Activated CD8-positive, alpha-beta memory T cell treated with anti-CD3 and anti-CD28 coated beads for 4 hours (primary cell): ENCODE measurements around the gene QPCTL.
"Not testable (repeated sequence)": the region's sequence is repeated elsewhere in the genome, so short reads cannot be mapped to it uniquely, and the experiment has no call there.

Experiments used
- DNase-seq, 2 donors: peaks; one replicate each; pipeline ENCODE4 v3.0.0-alpha.2; 2020; ENCODE audit warnings: low read depth in 2 of 2

QPCTL gene

GRCh38 chr19:45676851-45677263, 15.6 kb upstream of the QPCTL start:
- peak; percentile 53 to 76 for DNase-seq

- DNase-seq = peak; percentile 67
Observed at GRCh38 chr19:45677351-45678230, 14.9 kb upstream of the QPCTL start.

DNA sequence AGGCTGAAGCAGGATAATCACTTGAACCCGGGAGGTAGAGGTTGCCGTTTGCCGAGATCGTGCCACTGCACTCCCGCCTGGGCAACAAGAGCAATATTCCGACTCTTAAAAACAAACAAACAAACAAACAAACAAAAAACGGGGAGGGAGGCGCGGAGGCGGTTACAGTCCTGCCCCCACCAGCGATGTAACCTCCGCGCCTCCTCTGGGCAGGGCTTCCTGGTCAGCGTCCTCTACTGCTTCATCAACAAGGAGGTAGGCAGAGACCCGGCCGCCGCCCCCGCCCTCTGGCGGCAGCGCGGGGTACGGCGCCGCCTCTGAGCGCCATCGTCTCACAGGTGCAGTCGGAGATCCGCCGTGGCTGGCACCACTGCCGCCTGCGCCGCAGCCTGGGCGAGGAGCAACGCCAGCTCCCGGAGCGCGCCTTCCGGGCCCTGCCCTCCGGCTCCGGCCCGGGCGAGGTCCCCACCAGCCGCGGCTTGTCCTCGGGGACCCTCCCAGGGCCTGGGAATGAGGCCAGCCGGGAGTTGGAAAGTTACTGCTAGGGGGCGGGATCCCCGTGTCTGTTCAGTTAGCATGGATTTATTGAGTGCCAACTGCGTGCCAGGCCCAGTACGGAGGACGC, 11.0 kb upstream of the QPCTL start:
- peak; percentile 56 to 71 for DNase-seq

DNA sequence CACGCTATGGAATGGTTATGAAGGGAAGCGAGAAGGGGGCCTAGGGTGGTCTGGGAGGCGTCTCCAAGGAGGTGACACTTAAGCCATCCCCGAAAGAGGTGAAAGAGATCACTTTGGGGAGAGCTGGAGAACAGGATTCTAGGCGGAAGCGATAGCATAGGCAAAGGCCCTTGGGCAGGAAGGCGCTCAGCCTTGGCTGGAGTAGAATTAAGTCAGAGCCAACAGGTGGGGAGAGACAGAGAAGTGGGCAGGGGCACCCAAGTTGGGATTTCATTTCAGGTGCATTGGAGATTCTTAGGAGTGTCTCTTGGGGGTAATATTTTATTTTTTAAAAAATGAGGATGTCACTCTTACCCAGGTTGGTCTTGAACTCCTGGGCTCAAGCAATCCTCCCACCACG, 10.3 kb upstream of the QPCTL start:
- DNase-seq = no peak

DNA sequence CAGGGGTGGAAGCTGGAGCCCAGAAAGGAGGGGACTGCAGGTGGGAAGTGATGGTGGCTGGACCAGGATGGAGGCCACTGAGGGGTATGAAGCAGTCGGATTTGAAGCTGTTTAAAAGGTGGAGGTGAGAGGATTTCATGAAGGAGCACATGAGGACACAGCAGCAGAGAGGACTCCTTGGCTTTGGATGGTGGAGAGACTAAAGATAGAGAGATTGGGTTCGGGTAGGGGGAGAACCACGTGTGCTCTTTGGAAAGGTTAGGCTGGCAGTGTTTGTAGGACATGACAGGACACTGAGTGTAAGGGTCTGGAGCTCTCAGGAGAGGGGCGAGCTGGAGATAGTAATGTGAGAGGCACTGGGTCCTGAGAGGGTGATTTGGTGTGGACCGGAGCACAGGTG, 9.6 kb upstream of the QPCTL start:
- DNase-seq = no peak

- not testable (repeated sequence) for DNase-seq
Observed at GRCh38 chr19:45685045-45685444, 7.4 kb upstream of the QPCTL start.

GRCh38 chr19:45687599-45687998, 4.9 kb upstream of the QPCTL start:
- no peak for DNase-seq

- DNase-seq = peak; percentile 85 to 89
Observed at GRCh38 chr19:45691516-45692186, 815 bp upstream of the QPCTL start, which contains the start of gene SNRPD2. SNRPD2 (minus strand) TSS chr19:45691953; CDS start chr19:45691888, 65 bp downstream.

DNA sequence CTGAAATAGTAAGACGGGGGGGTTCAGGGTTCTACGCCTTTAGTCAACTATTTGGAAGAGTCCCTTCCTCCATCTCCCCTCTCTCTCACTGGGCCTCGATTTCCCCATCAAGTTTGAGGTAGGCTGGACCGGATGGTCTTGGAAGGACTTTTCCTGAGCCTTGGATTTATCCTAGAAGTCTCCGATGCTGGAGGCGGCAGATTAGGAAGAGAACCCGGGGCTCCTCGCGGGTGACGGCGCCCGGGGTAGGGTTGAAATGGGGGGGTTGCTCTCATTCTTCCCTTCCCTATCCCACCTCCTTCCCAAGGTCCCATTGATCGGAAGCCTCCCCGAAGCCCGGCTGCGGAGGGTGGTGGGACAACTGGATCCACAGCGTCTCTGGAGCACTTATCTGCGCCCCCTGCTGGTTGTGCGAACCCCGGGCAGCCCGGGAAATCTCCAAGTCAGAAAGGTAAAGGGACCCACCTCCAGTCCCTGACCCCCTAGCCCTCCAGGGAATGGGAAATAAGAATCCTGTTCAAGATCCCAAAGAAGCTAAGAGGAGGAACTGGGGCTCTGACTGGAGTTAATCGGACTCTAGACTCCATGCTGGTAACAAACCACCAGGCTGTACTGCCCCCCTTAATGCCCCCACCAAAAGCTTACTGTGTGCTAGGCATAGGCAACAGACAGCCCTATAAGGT, 781 bp downstream of the QPCTL start:
- DNase-seq = peak; percentile 50 to 57

DNA sequence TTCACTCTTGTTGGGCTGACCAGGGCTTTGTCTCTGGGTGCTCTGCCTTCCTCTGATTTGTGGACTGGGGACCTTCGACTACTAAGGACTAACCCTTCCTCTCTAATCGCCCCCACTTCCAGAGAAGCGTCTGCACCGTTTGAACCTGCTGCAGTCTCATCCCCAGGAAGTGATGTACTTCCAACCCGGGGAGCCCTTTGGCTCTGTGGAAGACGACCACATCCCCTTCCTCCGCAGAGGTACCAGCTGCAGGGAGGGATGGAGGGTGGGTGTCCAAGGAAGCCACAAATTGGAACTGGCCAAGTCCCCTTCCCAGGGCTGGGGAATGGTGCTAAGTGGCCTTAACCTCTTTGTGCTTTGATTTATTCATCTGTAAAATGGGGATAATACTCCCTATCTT, 9.2 kb downstream of the QPCTL start:
- DNase-seq = no peak

- DNase-seq = no peak
Observed at GRCh38 chr19:45705115-45705514, 12.6 kb downstream of the QPCTL start.

DNA sequence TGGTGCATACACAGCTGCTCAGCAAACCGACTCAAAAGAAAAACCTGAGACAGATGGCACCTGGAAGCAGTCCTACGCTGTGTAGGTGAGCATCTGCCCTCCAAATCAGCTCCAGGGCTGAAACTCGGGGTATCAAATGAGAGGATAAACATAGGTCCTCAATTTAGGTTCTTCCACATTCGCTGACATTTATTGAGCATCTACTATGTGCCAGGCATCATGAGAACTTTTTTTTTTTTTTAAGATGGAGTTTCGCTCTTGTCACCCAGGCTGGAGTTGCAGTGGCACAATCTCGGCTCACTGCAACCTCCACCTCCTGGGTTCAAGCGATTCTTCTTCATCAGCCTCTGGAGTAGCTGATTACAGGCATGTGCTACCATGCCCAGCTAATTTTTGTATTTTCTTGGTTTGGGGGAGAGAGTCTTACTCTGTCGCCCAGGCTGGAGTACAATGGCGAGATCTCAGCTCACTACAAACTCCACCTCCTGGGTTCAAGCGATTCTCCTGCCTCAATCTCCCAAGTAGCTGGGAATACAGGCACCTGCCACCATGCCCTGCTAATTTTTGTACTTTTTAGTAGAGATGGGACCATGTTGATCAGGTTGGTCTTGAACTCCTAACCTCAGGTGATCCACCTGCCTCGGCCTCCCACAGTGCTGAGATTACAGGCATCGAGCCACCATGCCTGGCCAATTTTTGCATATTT, 13.4 kb downstream of the QPCTL start:
- DNase-seq = no peak

- no peak for DNase-seq
Observed at GRCh38 chr19:45710356-45711130, 18.1 kb downstream of the QPCTL start.

DNA sequence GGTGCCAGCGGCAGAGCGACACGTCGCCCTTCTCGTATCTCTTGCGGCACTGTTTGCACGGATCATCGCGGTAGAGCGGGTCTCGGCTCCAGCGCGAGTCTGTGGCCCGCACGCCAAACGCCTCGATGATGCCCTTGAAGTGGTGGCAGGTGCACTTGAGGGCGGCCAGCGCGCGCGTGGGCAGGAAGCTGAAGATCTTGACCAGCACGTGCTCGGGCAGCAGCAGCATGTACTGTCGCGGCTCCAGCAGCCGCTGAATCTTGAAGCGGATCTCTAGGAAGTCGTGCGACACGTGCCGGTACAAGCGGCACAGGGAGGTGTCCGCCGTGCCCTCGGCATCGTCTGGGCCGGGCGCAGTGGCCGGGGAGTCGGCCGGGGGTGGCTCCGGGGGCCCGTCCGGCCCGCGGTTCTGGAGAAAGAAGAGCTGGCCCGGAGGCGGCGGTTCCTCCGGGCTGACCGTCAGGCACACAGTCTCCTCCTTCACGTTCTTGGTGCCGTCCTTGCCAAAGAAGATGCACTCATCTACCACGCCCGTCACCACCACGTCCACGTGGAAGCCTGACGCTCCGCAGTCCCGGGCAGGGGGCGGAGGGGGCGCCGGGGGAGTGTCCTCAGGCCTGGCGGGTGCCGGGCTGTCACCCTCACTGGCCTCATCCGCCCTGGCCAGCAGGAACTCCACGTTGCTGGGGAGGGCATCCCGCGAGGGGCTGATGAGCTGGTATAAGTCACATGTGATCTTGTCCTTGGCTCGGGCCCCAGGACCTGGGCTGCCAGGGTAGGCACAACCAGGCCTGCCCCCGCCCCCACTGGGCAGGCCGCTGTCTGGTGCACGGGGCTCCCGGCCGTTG, 19.6 kb downstream of the QPCTL start:
- no peak for DNase-seq

DNA sequence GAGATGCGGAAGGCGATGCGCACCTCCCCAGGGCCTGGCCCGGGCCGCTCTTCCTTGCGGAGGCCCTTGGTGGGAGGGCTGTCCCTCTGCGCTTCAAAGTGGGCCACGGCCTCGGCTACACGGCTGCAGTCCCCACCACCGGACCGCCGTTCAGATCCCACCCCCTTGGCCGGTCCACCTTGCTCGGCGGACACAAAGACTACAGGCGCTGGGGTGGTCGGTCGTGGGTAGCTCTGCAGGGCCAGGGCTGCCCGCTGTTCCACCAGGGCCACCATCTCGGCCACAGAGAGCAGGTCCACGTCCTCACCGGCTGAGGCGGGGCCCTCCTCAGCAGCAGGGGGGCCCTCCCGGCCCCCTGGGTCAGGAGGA, 20.2 kb downstream of the QPCTL start:
- no peak for DNase-seq

DNA sequence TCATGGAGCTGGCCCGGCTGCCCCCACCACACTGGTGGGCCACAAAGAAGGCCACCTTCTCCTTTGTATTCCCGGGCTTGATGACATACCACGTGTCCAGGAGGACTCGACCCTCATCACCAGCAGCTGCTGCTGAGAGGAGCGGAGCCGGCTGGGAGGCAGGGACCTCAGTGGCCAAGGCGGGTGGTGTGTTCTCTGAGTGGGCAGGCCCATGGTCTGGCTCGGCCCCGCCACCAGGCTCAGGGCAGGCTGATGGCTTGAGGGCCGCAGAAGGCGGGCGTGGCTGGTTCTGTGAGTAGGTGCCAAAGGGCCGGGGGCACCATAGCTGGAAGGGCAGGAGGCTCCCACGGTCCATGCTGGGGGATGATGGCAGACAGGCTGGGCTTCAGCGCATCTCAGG, 20.7 kb downstream of the QPCTL start:
- no peak for DNase-seq

DNA sequence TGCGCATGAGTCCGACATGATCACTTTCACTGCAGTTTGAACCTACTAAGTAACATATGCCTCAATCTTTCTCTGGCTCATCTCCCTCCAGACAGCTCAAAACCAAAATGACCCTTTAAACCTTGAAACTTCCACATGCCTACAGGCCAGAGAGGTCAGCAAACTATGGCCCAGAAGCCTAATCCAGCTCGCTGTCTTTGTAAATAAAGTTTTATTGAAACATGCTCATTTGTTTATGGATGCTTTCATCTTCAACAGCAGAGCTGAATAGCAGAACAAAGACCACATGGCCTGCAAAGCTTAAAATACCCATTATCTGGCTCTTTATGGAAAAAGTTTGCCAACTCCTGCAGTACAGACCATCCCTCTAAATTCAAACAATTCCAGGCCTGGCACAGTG, 22.7 kb downstream of the QPCTL start:
- DNase-seq = no peak

GRCh38 chr19:45716359-45717130, 24.1 kb downstream of the QPCTL start:
- DNase-seq = no peak
